ENCODE data around the gene DLK1.

DNA sequence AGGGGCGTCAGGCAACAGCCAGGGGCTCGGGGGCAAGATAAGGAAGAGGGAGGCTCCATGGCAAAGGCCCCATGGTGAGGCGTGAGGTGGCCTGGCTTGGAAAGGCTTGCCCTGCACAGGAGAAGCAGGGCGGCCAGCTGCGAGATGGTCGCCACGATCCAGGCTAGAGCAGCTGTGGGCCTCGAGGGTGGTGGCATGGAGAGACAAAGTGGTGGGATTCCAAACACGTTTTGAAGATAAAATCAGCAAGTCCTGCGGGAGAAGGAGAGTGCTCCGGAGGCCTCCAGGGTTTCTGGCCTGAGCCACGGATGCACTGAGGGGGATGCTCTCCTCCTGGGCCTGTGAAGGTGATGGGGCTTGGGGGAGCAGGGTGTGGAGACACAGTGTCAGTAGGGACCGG, 20.5 kb upstream of the DLK1 start:
- no peak for TF ChIP-seq EZH2phosphoT487 (IDR thresholded peaks at IDR 0.05; ENCODE audit: borderline replicate concordance, low read depth, low read length)
- TF ChIP-seq, protein P1, sequence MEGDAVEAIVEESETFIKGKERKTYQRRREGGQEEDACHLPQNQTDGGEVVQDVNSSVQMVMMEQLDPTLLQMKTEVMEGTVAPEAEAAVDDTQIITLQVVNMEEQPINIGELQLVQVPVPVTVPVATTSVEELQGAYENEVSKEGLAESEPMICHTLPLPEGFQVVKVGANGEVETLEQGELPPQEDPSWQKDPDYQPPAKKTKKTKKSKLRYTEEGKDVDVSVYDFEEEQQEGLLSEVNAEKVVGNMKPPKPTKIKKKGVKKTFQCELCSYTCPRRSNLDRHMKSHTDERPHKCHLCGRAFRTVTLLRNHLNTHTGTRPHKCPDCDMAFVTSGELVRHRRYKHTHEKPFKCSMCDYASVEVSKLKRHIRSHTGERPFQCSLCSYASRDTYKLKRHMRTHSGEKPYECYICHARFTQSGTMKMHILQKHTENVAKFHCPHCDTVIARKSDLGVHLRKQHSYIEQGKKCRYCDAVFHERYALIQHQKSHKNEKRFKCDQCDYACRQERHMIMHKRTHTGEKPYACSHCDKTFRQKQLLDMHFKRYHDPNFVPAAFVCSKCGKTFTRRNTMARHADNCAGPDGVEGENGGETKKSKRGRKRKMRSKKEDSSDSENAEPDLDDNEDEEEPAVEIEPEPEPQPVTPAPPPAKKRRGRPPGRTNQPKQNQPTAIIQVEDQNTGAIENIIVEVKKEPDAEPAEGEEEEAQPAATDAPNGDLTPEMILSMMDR (conservative IDR thresholded peaks at IDR 0.05; ENCODE audit: low read length), result no peak

Measured in OCI-LY7 (cell line).